Natural killer cell (primary cell): ENCODE results near the gene TMEM150C. TPM values are rescaled to one million over a fixed set of nuclear protein-coding genes. Genes with fewer than 3 reads are reported as not detected.
"Not testable (repeated sequence)": the region's sequence is repeated elsewhere in the genome, so short reads cannot be mapped to it uniquely, and the experiment has no call there.

Experiments
- ATAC-seq, 3 donors: fragments of 150-1000 bp in 2 of 3; fragments of 200-7000 bp in 1 of 3; cut with Tn5 transposase; 1 replicate in 1 of 3; 2 replicates in 2 of 3; pipeline ENCODE4 v1.10.0; 2021; ENCODE audit warnings: mild to moderate bottlenecking in 2 of 3, moderate library complexity in 2 of 3
- DNase-seq, 2 donors: peaks; one replicate each; pipeline versions ENCODE4 v3.0.0 to v3.0.0-alpha.2; 2013 to 2021; ENCODE audit warnings: mixed read lengths in 1 of 2
- H3K27ac ChIP-seq: one replicate; pipeline ENCODE4 v1.5.1; 2013; ENCODE audit warnings: mild to moderate bottlenecking, low read length
- H3K27me3 ChIP-seq: one replicate; pipeline ENCODE4 v1.6.1; 2013; ENCODE audit warnings: low read length; ENCODE audit not compliant: control insufficient read depth, insufficient read depth
- H3K36me3 ChIP-seq: one replicate; pipeline ENCODE4 v1.6.1; 2013; ENCODE audit warnings: low read length; ENCODE audit not compliant: control insufficient read depth, insufficient read depth
- H3K4me1 ChIP-seq: one replicate; pipeline ENCODE4 v1.6.1; 2013; ENCODE audit warnings: low read length; ENCODE audit not compliant: control insufficient read depth, insufficient read depth
- H3K4me3 ChIP-seq: one replicate; pipeline ENCODE4 v1.5.1; 2013; ENCODE audit warnings: low read length
- H3K9me3 ChIP-seq: one replicate; pipeline ENCODE4 v1.6.1; 2013; ENCODE audit warnings: low read length; ENCODE audit not compliant: control insufficient read depth, insufficient read depth
- H3K27ac Mint-ChIP-seq, 2 donors: one replicate each; pipeline ENCODE4 v1.8.0; 2022; ENCODE audit warnings: mild to moderate bottlenecking in 2 of 2, mixed read lengths in 2 of 2, moderate library complexity in 1 of 2
- H3K27me3 Mint-ChIP-seq, 2 donors: one replicate each; pipeline ENCODE4 v1.8.0; 2022; ENCODE audit warnings: low read depth in 2 of 2, mixed read lengths in 2 of 2
- H3K36me3 Mint-ChIP-seq: one replicate; pipeline ENCODE4 v1.8.0; 2022; ENCODE audit warnings: mixed read lengths
- H3K4me1 Mint-ChIP-seq, 2 donors: one replicate each; pipeline ENCODE4 v1.8.0; 2022; ENCODE audit warnings: mixed read lengths in 2 of 2
- H3K4me3 Mint-ChIP-seq: one replicate; pipeline ENCODE4 v1.8.0; 2022; ENCODE audit warnings: mild to moderate bottlenecking, moderate library complexity, mixed read lengths
- H3K9me3 Mint-ChIP-seq, 2 donors: one replicate each; pipeline ENCODE4 v1.8.0; 2022; ENCODE audit warnings: mixed read lengths in 2 of 2
- WGBS: methylation state at CpG from one replicate; pipeline ENCODE4 v1.1.7; 2013; ENCODE audit warnings: missing lambda C conversion rate; ENCODE audit not compliant: insufficient coverage; 5-methylcytosine and 5-hydroxymethylcytosine counted together
- intact Hi-C: fragments of 100-400 bp; cut with micrococcal nuclease; formaldehyde crosslinking; loops from one replicate; pipeline ENCODE4 v1.14.2; 2022
- total RNA-seq, 4 donors: library from RNA; stranded (reverse); fragments of 120-200 nt in 1 of 4; gene quantifications; one replicate each; pipeline versions ENCODE4 v1.2.3 to v1.2.4, GENCODE V29; 2013 to 2022
- TF ChIP-seq, protein P1 (sequence below): fragments of 200-600 bp; IDR thresholded peaks from one replicate; pipeline ENCODE4 v1.8.0; 2022; ENCODE audit warnings: antibody characterized with exemption

TMEM150C gene
- total RNA-seq, 3 donors from 2014 or later (not counting 1 experiment from before 2014, with no cell fraction given), result not detected

DNA sequence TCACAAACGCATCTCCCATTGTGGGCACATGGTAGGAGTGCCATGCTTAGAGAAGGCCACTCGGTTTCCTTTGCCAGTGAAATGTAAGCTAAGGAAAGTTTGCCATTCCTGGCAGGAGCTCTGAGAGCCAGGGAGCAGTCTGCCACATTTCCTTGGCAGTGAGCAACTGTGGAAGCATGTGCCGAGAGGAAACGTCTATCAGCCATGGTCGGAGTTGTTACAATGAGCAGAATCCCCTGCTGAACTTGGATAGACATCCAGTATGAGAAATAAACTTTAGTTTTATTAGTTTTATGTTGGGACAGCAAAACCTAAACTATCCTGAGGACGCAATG, 80.3 kb downstream of the TMEM150C start:
- 92% methylated on average over 6 of the region's 6 CpGs for WGBS
- ATAC-seq (no peak), DNase-seq (no peak)
- intact Hi-C loops, result no loop called here
- H3K9me3 ChIP-seq, result no peaks in the 10 kb centered on the region
- Mint-ChIP-seq H3K9me3 (no peaks in the 10 kb centered on the region), H3K4me3 (no peak overlapping the region), H3K4me1 (no peaks in the 10 kb centered on the region), H3K36me3 (no peaks in the 10 kb centered on the region), H3K27ac (no peak overlapping the region), H3K27me3 (no peaks in the 10 kb centered on the region)
- no peaks in the 10 kb centered on the region for H3K4me1 ChIP-seq
- no peak overlapping the region for H3K4me3 ChIP-seq
- no peak overlapping the region for H3K27ac ChIP-seq
- no peaks in the 10 kb centered on the region for H3K27me3 ChIP-seq
- TF ChIP-seq, protein P1, sequence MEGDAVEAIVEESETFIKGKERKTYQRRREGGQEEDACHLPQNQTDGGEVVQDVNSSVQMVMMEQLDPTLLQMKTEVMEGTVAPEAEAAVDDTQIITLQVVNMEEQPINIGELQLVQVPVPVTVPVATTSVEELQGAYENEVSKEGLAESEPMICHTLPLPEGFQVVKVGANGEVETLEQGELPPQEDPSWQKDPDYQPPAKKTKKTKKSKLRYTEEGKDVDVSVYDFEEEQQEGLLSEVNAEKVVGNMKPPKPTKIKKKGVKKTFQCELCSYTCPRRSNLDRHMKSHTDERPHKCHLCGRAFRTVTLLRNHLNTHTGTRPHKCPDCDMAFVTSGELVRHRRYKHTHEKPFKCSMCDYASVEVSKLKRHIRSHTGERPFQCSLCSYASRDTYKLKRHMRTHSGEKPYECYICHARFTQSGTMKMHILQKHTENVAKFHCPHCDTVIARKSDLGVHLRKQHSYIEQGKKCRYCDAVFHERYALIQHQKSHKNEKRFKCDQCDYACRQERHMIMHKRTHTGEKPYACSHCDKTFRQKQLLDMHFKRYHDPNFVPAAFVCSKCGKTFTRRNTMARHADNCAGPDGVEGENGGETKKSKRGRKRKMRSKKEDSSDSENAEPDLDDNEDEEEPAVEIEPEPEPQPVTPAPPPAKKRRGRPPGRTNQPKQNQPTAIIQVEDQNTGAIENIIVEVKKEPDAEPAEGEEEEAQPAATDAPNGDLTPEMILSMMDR, result no peak
- peaks cover 12% of the 10 kb centered on the region for H3K36me3 ChIP-seq

DNA sequence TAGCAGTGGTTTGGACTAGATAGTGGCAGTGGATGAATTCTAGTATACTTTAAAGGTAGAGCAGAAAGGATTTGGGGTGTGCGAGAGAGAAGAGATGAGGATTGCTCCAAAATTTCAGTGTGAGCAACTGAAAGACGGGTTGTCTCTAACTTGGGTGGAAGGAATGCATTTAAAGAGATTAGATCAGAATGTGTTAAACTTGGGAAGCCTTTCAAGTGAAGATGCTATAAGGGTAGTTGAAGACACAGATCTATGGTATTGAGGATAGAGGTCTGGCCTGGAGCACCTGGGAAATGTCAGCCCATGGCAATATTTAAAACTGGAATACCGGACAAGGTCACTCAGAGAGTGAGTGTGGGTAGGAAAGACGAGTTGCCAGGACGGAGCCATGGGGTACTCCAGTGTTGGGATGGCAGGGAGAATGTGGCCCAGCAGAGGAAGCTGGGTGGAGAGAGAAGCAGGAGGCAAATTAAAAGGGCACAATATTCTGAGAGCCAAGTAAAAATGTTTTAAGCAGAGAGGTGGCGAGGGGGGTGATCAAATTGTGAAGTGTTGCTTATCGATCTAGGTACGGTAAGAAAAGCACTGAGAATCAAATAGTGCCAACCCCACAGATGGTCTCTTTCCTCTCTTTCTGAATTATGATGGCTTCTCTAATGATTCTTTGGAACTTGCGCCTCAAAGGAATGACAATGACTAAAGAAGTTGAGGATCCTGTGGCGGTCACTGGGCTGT, 80.8 kb downstream of the TMEM150C start:
- Mint-ChIP-seq H3K36me3 (no peaks in the 10 kb centered on the region), H3K9me3 (no peaks in the 10 kb centered on the region), H3K4me3 (no peak overlapping the region), H3K27me3 (no peaks in the 10 kb centered on the region), H3K27ac (no peak overlapping the region), H3K4me1 (no peaks in the 10 kb centered on the region)
- no peak for ATAC-seq
- Histone ChIP-seq H3K4me3 (no peak overlapping the region), H3K9me3 (no peaks in the 10 kb centered on the region), H3K27me3 (no peaks in the 10 kb centered on the region), H3K36me3 (peaks cover 12% of the 10 kb centered on the region), H3K4me1 (no peaks in the 10 kb centered on the region), H3K27ac (no peak overlapping the region)
- WGBS, result 97% methylated on average over 10 of the region's 10 CpGs
- TF ChIP-seq, protein P1, result no peak
- no peak for DNase-seq
- intact Hi-C loops, result no loop called here

DNA sequence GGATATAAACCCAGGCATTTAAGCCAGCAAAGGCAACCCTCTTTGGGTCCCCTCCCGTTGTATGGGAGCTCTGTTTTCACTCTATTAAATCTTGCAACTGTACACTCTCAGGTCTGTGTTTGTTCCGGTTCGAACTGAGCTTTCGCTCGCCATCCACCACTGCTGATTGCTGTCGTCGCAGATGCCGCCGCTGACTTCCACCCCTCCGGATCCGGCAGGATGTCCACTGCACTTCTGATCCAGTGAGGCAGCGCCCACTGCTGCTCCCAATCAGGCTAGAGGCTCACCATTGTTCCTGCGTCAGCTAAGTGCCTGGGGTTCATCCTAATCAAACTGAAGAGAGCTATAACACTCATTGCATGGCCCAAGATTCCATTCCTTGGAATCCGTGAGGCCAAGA, 82.2 kb downstream of the TMEM150C start:
- WGBS, result 96% methylated on average over 14 of the region's 14 CpGs
- TF ChIP-seq, protein P1, result no peak
- Histone ChIP-seq H3K9me3 (no peaks in the 10 kb centered on the region), H3K4me3 (no peak overlapping the region), H3K36me3 (peaks cover 12% of the 10 kb centered on the region), H3K27ac (no peak overlapping the region), H3K4me1 (no peaks in the 10 kb centered on the region), H3K27me3 (no peaks in the 10 kb centered on the region)
- Mint-ChIP-seq H3K27me3 (no peaks in the 10 kb centered on the region), H3K27ac (no peak overlapping the region), H3K4me3 (no peak overlapping the region), H3K36me3 (no peaks in the 10 kb centered on the region), H3K9me3 (no peaks in the 10 kb centered on the region), H3K4me1 (no peaks in the 10 kb centered on the region)
- ATAC-seq, result no peak
- intact Hi-C loops, result no loop called here
- no peak for DNase-seq

GRCh38 chr4:82477469-82477868, 84.3 kb downstream of the TMEM150C start:
- H3K4me1 Mint-ChIP-seq, H3K27ac Mint-ChIP-seq, H3K4me1 ChIP-seq, ATAC-seq, H3K27ac ChIP-seq, H3K9me3 Mint-ChIP-seq, H3K36me3 Mint-ChIP-seq, H3K4me3 Mint-ChIP-seq, H3K9me3 ChIP-seq, H3K4me3 ChIP-seq, H3K27me3 Mint-ChIP-seq, H3K27me3 ChIP-seq, intact Hi-C loops, DNase-seq: not testable (repeated sequence)
- WGBS, result 91% methylated on average over 9 of the region's 9 CpGs
- H3K36me3 ChIP-seq, result peaks cover 12% of the 10 kb centered on the region

DNA sequence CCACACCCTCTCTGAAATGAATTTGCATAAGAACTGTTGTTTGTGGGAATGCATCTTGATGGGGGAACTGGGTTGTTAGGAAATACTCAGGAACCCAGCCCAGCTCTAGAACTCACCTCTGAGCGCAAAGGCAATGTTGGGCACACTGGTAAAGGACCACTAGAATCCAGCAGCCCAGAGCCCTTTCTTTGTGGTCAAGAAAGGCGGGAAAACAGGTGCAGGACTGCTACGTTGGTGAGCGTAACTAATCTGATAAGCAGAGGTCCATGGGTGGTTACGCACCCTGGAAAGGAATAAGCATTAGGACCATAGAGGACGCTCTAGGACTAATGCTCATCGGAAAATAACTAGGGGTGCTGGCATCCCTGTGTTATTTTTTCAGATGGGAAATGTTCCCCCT, 85.9 kb downstream of the TMEM150C start:
- DNase-seq, result not testable (repeated sequence)

More for the DNA sequence above, 85.9 kb downstream of the TMEM150C start:
- H3K27ac Mint-ChIP-seq, ATAC-seq, H3K9me3 Mint-ChIP-seq, H3K4me3 ChIP-seq, H3K4me1 ChIP-seq, intact Hi-C loops, H3K27me3 Mint-ChIP-seq, H3K36me3 Mint-ChIP-seq, H3K9me3 ChIP-seq, H3K27me3 ChIP-seq, H3K4me3 Mint-ChIP-seq, H3K27ac ChIP-seq, H3K4me1 Mint-ChIP-seq: not testable (repeated sequence)
- H3K36me3 ChIP-seq, result peaks cover 12% of the 10 kb centered on the region
- WGBS, result 96% methylated on average over 6 of the region's 7 CpGs
